H1 (cell line): Measurements from ENCODE around the gene OTOP3. TPM values are rescaled to one million over a fixed set of nuclear protein-coding genes. Genes with fewer than 3 reads are reported as not detected.

Experiments
- CREB1 ChIP-seq: IDR thresholded peaks from 2 replicates; pipeline ENCODE4 v1.6.1; 2012; ENCODE audit warnings: inconsistent platforms
- EZH2 ChIP-seq: fragments of 200-600 bp; sonication (generic); IDR thresholded peaks from 2 replicates; pipeline ENCODE4 v1.7.1; 2012; ENCODE audit warnings: low read depth, mild to moderate bottlenecking, moderate library complexity, low read length, inconsistent platforms; ENCODE audit not compliant: severe bottlenecking
- HDAC6 ChIP-seq: IDR thresholded peaks from one replicate; pipeline ENCODE4 v1.7.1; 2012; ENCODE audit warnings: low read depth, mild to moderate bottlenecking, inconsistent platforms, low read length, moderate library complexity
- MAFK ChIP-seq: IDR thresholded peaks from 2 replicates; pipeline ENCODE4 v1.6.1; 2012; ENCODE audit warnings: low read depth, mild to moderate bottlenecking, improper control_type of control experiment, low read length
- PHF8 ChIP-seq: fragments of 200-600 bp; sonication (generic); conservative IDR thresholded peaks from 2 replicates; pipeline ENCODE4 v1.7.1; 2012; ENCODE audit warnings: low read depth, mild to moderate bottlenecking, inconsistent platforms, low read length, moderate library complexity
- POU5F1 ChIP-seq: IDR thresholded peaks from 2 replicates; pipeline ENCODE4 v1.6.1; 2011; ENCODE audit warnings: low read depth, mild to moderate bottlenecking, low read length, moderate library complexity
- SP1 ChIP-seq: IDR thresholded peaks from 2 replicates; pipeline ENCODE4 v1.6.1; 2011; ENCODE audit warnings: low read depth, low read length
- SRF ChIP-seq: IDR thresholded peaks from 2 replicates; pipeline ENCODE4 v1.6.1; 2011; ENCODE audit warnings: mild to moderate bottlenecking, low read depth, low read length, moderate library complexity
- TAF1 ChIP-seq: IDR thresholded peaks from 2 replicates; pipeline ENCODE4 v1.6.1; 2011; ENCODE audit warnings: mild to moderate bottlenecking, low read depth, low read length
- TAF7 ChIP-seq: optimal IDR thresholded peaks from 2 replicates; pipeline ENCODE3; 2011; ENCODE audit warnings: low read depth, mild to moderate bottlenecking, inconsistent platforms, low read length, moderate library complexity, borderline replicate concordance
- polyA plus RNA-seq, 7 experiments: library from polyadenylated mRNA; depleted of rRNA in 3 of 7; stranded (reverse) in 5 of 7; unstranded in 2 of 7; fragments of >200 nt in 5 of 7; fragments of 200-250 nt in 2 of 7; gene quantifications; 1 replicate in 5 of 7; 2 replicates in 1 of 7; 4 replicates in 1 of 7; pipeline versions ENCODE4 v1.2.1 to v1.2.3, GENCODE V29; 2011 to 2013; ENCODE audit warnings: missing spikeins in 2 of 7, mixed read lengths in 2 of 7
- total RNA-seq: library from RNA; stranded (reverse); fragmentation: NEBNext Ultra II Directional; extraction: Animal tissue kit (Norgen Biotek cat#: 25700); gene quantifications from 2 replicates; pipeline ENCODE4 v1.2.1, GENCODE V29; 2021
- TF ChIP-seq, protein P1 (sequence below): IDR thresholded peaks from 2 replicates; pipeline ENCODE4 v1.6.1; 2011; ENCODE audit warnings: low read depth, mild to moderate bottlenecking, low read length; ENCODE audit not compliant: insufficient read depth
- TF ChIP-seq, protein P2 (sequence below): IDR thresholded peaks from 2 replicates; pipeline ENCODE4 v1.6.1; 2012; ENCODE audit warnings: low read length, inconsistent platforms
- TF ChIP-seq, protein P3 (sequence below): IDR thresholded peaks from 2 replicates; pipeline ENCODE4 v1.6.1; 2011; ENCODE audit warnings: low read length, improper control_type of control experiment

Gene OTOP3
- total and polyA plus RNA-seq, 2 of the 8 experiments (the other 6 are each of a cell fraction or from before 2014, with no cell fraction given) = 0.05 TPM; not detected in 1

DNA sequence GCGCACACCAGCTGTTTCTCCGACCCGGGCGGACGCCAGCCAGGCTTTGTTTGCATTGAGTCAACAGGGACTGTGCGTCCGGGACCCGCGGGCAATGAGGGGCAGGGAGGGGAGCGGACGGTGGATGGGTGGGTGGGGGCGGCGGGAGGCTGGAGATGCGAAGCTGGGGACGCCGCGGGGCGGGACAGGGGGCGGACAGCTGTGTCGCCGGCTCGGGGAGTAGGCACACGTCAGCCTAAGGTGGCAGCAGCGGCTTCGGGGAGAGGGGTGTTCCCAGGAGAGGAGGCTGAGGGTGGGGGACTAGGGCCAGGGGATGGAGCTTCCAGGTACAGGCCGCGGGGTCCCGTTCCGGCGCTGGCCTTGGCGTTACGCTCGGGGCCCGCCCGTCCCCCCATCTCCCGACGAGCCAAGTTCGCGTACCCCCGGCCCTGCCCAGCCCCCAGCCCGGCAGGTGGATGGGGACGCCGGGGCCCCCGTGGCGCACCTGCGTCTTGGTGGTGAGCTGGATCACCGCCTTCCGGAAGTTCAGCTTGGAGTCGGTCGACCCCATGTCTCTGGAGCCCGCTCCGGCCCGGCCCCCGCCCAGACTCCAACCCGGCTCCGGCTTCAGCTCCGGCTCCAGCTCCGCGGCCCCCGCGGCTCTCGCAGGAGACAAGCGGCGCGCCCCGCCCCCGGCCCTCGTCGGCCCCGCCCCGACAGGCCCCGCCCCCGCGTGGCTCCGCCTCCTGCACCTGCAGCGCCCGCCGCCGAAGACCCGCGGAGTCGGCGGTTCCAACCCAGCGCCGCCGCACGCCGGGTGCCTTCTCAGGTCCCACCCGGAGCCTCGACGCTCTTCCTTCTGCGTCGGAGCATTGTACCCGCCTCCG is 36.6 kb downstream of the OTOP3 start, which contains the start of gene HID1 (continued):
- TF ChIP-seq SRF = no peak
- 0 out of 2 replicates have a peak, but pooled peaks have one; percentile 17 for TF ChIP-seq SP1
- no peak for TF ChIP-seq MAFK
- TF ChIP-seq, protein P1, sequence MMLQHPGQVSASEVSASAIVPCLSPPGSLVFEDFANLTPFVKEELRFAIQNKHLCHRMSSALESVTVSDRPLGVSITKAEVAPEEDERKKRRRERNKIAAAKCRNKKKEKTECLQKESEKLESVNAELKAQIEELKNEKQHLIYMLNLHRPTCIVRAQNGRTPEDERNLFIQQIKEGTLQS = no peak
- TF ChIP-seq, protein P2, sequence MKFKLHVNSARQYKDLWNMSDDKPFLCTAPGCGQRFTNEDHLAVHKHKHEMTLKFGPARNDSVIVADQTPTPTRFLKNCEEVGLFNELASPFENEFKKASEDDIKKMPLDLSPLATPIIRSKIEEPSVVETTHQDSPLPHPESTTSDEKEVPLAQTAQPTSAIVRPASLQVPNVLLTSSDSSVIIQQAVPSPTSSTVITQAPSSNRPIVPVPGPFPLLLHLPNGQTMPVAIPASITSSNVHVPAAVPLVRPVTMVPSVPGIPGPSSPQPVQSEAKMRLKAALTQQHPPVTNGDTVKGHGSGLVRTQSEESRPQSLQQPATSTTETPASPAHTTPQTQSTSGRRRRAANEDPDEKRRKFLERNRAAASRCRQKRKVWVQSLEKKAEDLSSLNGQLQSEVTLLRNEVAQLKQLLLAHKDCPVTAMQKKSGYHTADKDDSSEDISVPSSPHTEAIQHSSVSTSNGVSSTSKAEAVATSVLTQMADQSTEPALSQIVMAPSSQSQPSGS = no peak
- TF ChIP-seq POU5F1 = no peak
- TF ChIP-seq EZH2 = no peak
- TF ChIP-seq TAF1 = 0 out of 2 replicates have a peak, but pooled peaks have one; percentile 31
- TF ChIP-seq CREB1 = no peak
- TF ChIP-seq, protein P3, sequence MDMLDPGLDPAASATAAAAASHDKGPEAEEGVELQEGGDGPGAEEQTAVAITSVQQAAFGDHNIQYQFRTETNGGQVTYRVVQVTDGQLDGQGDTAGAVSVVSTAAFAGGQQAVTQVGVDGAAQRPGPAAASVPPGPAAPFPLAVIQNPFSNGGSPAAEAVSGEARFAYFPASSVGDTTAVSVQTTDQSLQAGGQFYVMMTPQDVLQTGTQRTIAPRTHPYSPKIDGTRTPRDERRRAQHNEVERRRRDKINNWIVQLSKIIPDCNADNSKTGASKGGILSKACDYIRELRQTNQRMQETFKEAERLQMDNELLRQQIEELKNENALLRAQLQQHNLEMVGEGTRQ = no peak
- no peak for TF ChIP-seq HDAC6
- TF ChIP-seq TAF7 = no peak
- TF ChIP-seq PHF8 = peak; percentile 47; the same call in 1 of the 2 replicates
